Lung (tissue), 12 donors: ENCODE measurements around the gene PLEKHG4. TPM values are rescaled to one million over a fixed set of nuclear protein-coding genes. Genes with fewer than 3 reads are reported as not detected.

Source experiments
- ATAC-seq: fragments of 200-7000 bp; cut with Tn5 transposase; one replicate; pipeline ENCODE4 v1.9.1; 2020; ENCODE audit warnings: moderate number of reproducible peaks; ENCODE audit not compliant: insufficient read depth, low FRiP score
- DNase-seq, 3 donors: peaks; one replicate each; pipeline ENCODE4 v3.0.0-alpha.2; 2013 to 2017
- H3K27ac ChIP-seq, 2 donors: one replicate each; pipeline ENCODE4 v1.5.1; 2013; ENCODE audit warnings: mild to moderate bottlenecking in 2 of 2, moderate library complexity in 2 of 2, control low read depth in 1 of 2, inconsistent platforms in 1 of 2, low read depth in 1 of 2, low read length in 1 of 2
- H3K27me3 ChIP-seq, 3 donors: one replicate each; pipeline ENCODE4 v1.5.1; 2013; ENCODE audit warnings: low read length in 2 of 3; ENCODE audit not compliant: control insufficient read depth in 3 of 3, insufficient read depth in 3 of 3
- H3K36me3 ChIP-seq, 4 donors: one replicate each; pipeline ENCODE4 v1.5.1; 2013; ENCODE audit warnings: low read length in 4 of 4, mild to moderate bottlenecking in 1 of 4, moderate library complexity in 1 of 4; ENCODE audit not compliant: control insufficient read depth in 4 of 4, insufficient read depth in 4 of 4
- H3K4me1 ChIP-seq, 5 donors: one replicate each; pipeline ENCODE4 v1.5.1; 2013; ENCODE audit warnings: low read length in 5 of 5, mild to moderate bottlenecking in 2 of 5, moderate library complexity in 1 of 5; ENCODE audit not compliant: control insufficient read depth in 5 of 5, insufficient read depth in 5 of 5
- H3K4me3 ChIP-seq: one replicate; pipeline ENCODE4 v1.5.1; 2013; ENCODE audit warnings: mild to moderate bottlenecking, control low read depth, moderate library complexity
- H3K9ac ChIP-seq, 2 donors: one replicate each; pipeline ENCODE4 v1.5.1; 2013; ENCODE audit warnings: low read length in 2 of 2, control low read depth in 1 of 2; ENCODE audit not compliant: insufficient read depth in 1 of 2
- H3K9me3 ChIP-seq, 4 donors: one replicate each; pipeline ENCODE4 v1.5.1; 2013; ENCODE audit warnings: low read length in 3 of 4, mild to moderate bottlenecking in 1 of 4, moderate library complexity in 1 of 4; ENCODE audit not compliant: control insufficient read depth in 4 of 4, insufficient read depth in 3 of 4
- WGBS, 2 donors: extraction: QIAGEN DNeasy Blood & Tissue Kit; methylation state at CpG; one replicate each; pipeline ENCODE4 v1.1.7; 2013; 5-methylcytosine and 5-hydroxymethylcytosine counted together
- polyA plus RNA-seq, 2 donors: library from polyadenylated mRNA; stranded (reverse); fragments of 200-250 nt; gene quantifications; one replicate each; pipeline ENCODE4 v1.2.1, GENCODE V29; 2013
- total RNA-seq, 2 donors: library from RNA; depleted of rRNA in 1 of 2; stranded (reverse); fragments of >200 nt in 1 of 2; gene quantifications; one replicate each; pipeline ENCODE4 v1.2.1, GENCODE V29; 2014 to 2021
- TF ChIP-seq, protein P1 (sequence below): IDR thresholded peaks from 2 replicates; pipeline ENCODE4 v1.5.1; 2012; ENCODE audit warnings: mild to moderate bottlenecking; ENCODE audit errors: control extremely low read depth, extremely low read depth
- donor health status: control.
- donor health status: control.
- donor health status: Bipolar disorder and iron deficiency.
- donor health status: healthy.
- donor health status: DM: yes; HTN: yes; CAD: no.

The PLEKHG4 gene
- total and polyA plus RNA-seq, 4 donors: 9.0 to 26.9 (median 17.1) TPM

- TF ChIP-seq, protein P1, sequence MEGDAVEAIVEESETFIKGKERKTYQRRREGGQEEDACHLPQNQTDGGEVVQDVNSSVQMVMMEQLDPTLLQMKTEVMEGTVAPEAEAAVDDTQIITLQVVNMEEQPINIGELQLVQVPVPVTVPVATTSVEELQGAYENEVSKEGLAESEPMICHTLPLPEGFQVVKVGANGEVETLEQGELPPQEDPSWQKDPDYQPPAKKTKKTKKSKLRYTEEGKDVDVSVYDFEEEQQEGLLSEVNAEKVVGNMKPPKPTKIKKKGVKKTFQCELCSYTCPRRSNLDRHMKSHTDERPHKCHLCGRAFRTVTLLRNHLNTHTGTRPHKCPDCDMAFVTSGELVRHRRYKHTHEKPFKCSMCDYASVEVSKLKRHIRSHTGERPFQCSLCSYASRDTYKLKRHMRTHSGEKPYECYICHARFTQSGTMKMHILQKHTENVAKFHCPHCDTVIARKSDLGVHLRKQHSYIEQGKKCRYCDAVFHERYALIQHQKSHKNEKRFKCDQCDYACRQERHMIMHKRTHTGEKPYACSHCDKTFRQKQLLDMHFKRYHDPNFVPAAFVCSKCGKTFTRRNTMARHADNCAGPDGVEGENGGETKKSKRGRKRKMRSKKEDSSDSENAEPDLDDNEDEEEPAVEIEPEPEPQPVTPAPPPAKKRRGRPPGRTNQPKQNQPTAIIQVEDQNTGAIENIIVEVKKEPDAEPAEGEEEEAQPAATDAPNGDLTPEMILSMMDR: no peak
- H3K4me1 ChIP-seq: peaks cover 0 to 4% (median 0%) of the 10 kb centered on the region in 5 donors
- 52% methylated on average over 5 of the region's 5 CpGs for WGBS, 2 donors
- peak; percentile 42 for ATAC-seq
- H3K27me3 ChIP-seq: no peaks in the 10 kb centered on the region
- H3K9me3 ChIP-seq: no peaks in the 10 kb centered on the region
- peaks cover 0 to 5% (median 1%) of the 10 kb centered on the region in 4 donors for H3K36me3 ChIP-seq
- DNase-seq: no peak
- no peak overlapping the region for H3K9ac ChIP-seq
- H3K4me3 ChIP-seq: no peak overlapping the region
- H3K27ac ChIP-seq: no peak overlapping the region
These were observed 9.6 kb upstream of the PLEKHG4 start for GRCh38 chr16:67269766-67270165.

GRCh38 chr16:67270931-67271338, 8.4 kb upstream of the PLEKHG4 start:
- Histone ChIP-seq H3K4me1 (peaks cover 0 to 4% (median 0%) of the 10 kb centered on the region in 5 donors), H3K9ac (no peak overlapping the region), H3K4me3 (no peak overlapping the region), H3K27me3 (no peaks in the 10 kb centered on the region), H3K27ac (no peak overlapping the region), H3K9me3 (no peaks in the 10 kb centered on the region), H3K36me3 (peaks cover 0 to 5% (median 2%) of the 10 kb centered on the region in 4 donors)
- 90 to 93% methylated on average over 11 of the region's 11 CpGs for WGBS, 2 donors
- TF ChIP-seq, protein P1: no peak
- ATAC-seq: no peak
- DNase-seq: no peak

DNA sequence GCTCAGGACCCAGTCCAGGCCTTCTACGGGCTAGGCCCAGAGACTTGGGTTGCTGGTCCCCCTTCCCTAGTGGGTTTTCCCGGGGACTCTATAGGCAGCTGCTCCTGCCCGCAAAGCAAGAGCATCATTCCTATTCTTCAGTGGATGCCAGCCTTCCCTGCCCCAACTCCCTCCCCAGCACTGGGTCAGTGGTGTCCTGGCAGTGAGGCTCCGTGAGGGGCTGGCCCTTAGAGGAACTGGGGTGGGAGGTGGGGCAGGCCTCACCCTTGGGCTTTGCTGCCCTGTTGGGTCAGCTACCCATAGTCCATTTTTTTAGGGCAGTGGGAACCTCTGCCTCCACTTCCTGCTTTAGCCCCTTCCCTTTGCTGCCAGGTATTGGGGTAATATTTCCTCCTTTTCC, 7.9 kb upstream of the PLEKHG4 start:
- Histone ChIP-seq H3K27me3 (no peaks in the 10 kb centered on the region), H3K9me3 (no peaks in the 10 kb centered on the region), H3K4me3 (no peak overlapping the region), H3K9ac (no peak overlapping the region), H3K4me1 (peaks cover 0 to 4% (median 0%) of the 10 kb centered on the region in 5 donors), H3K36me3 (peaks cover 0 to 5% (median 2%) of the 10 kb centered on the region in 4 donors), H3K27ac (no peak overlapping the region)
- DNase-seq: no peak
- WGBS, 2 donors: 95 to 97% methylated on average over 4 of the region's 4 CpGs
- TF ChIP-seq, protein P1: no peak
- no peak for ATAC-seq

DNA sequence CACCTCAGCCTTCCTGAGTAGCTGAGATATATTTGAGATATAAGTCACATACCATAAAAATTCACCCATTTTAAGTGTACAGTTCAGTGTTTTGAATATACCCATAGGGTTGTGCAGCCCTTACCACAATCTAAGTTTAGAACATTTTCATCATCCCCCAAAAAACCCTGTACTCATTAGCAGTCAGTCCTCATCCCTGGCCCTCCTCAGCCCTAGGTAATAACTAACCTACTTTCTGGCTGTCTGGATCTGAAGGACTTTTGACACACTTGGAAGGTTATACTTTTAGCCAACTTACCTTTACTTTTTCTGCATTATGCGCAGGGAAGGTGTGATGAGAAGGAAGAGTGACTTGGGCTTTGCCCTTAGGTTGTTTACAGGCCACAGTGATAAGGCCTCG, 4.0 kb upstream of the PLEKHG4 start:
- WGBS, 2 donors: 90 to 96% methylated on average over 2 of the region's 2 CpGs
- no peak for DNase-seq
- no peak for ATAC-seq
- no peaks in the 10 kb centered on the region for H3K9me3 ChIP-seq
- no peak overlapping the region for H3K4me3 ChIP-seq
- peaks cover 0 to 22% (median 4%) of the 10 kb centered on the region in 5 donors for H3K4me1 ChIP-seq
- H3K27me3 ChIP-seq: no peaks in the 10 kb centered on the region
- no peak overlapping the region for H3K27ac ChIP-seq
- TF ChIP-seq, protein P1: no peak
- no peak overlapping the region for H3K9ac ChIP-seq
- H3K36me3 ChIP-seq: peaks cover 0 to 6% (median 1%) of the 10 kb centered on the region in 4 donors
